ENCODE results near the gene SMCO1.

Gene SMCO1

DNA sequence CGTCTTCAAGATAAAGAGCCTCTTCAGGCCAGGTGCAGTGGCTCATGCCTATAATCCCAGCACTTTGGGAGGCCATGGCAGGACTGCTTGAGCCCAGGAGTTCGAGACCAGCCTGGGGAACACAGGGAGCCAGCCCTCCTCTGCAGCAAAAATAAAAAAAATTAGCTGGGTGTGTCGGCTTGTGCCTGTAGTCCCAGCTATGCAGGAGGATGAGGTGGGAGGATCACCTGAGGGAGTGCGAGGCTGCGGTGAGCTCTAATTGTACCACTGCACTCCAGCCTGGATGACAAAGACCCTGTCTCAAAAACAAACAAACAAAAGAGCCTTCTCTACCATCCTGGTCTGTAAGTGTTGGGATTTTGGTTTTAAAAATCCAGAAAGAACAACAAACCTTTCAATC lies 42.1 kb upstream of the SMCO1 start:
- WGBS, result 90% methylated on average over 3 of the region's 5 CpGs
- no peaks in the 10 kb centered on the region for H3K4me1 ChIP-seq (ENCODE audit: control insufficient read depth, insufficient read depth, low read depth, low read length)
- H2BK12ac ChIP-seq (ENCODE audit: low read length in 2 of 2), result no peak overlapping the region
- no peak overlapping the region for H3K23ac ChIP-seq (ENCODE audit: low read length in 2 of 2)
- H3K4me3 ChIP-seq (ENCODE audit: insufficient read depth in 1 of 2, low read depth in 1 of 2, low read length in 2 of 2), result no peak overlapping the region
- no peak overlapping the region for H3K9ac ChIP-seq (ENCODE audit: low read length)
- no peaks in the 10 kb centered on the region for H3K27me3 ChIP-seq (ENCODE audit: control insufficient read depth in 1 of 2, insufficient read depth in 1 of 2, low read length in 2 of 2)
- no peak overlapping the region for H3K4ac ChIP-seq (ENCODE audit: low read depth in 1 of 2, low read length in 2 of 2)
- peaks cover 13 to 33% of the 10 kb centered on the region in 2 experiments for H3K36me3 ChIP-seq (ENCODE audit: control insufficient read depth in 1 of 2, insufficient read depth in 2 of 2, low read depth in 1 of 2, low read length in 2 of 2)
- no peaks in the 10 kb centered on the region for H3K9me3 ChIP-seq (ENCODE audit: control insufficient read depth, low read length)
- H4K8ac ChIP-seq (ENCODE audit: low read length), result no peak overlapping the region
- no peak overlapping the region for H4K91ac ChIP-seq (ENCODE audit: low read length)
- H3K14ac ChIP-seq (ENCODE audit: low read length in 2 of 2), result no peak overlapping the region
- no peak overlapping the region for H2AK5ac ChIP-seq (ENCODE audit: low read length, severe bottlenecking)
- no peak overlapping the region for H3K27ac ChIP-seq (ENCODE audit: low read length, poor library complexity, severe bottlenecking)
- H3K4me2 ChIP-seq (ENCODE audit: low read length, poor library complexity, severe bottlenecking), result no peak overlapping the region
- H2BK120ac ChIP-seq (ENCODE audit: low read depth, low read length), result no peak overlapping the region
- no peak overlapping the region for H2AFZ ChIP-seq (ENCODE audit: low read depth, low read length)
- no peak overlapping the region for H2BK5ac ChIP-seq (ENCODE audit: low read depth, low read length, poor library complexity, severe bottlenecking)
- no peak overlapping the region for H3K18ac ChIP-seq (ENCODE audit: low read depth in 1 of 2, low read length in 2 of 2)
- peaks cover 13% of the 10 kb centered on the region for H3K79me1 ChIP-seq (replicated peaks; ENCODE audit: low read length, poor library complexity, severe bottlenecking)
- H2BK15ac ChIP-seq (ENCODE audit: low read depth, poor library complexity, severe bottlenecking), result no peak overlapping the region
- DNase-seq, result no peak

DNA sequence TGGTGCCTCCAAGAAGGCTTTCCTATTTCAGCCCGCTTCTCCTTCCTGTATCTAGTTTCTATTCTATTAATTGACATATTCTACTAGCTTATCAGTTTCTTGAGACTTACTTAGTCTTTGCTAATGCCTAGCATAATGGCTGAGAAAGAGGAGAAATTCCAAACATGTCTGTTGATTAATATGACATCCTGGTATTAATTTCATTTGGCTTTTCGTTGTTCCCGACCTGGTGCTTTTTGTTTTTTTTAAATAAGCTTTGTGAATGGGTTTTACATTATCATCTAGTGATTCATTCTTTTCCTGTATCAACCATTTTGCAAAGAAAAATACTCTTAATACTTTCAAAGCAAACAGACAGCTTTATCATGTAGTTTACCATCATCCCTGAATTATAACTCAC lies 40.1 kb upstream of the SMCO1 start:
- WGBS, result no CpG with 5 or more reads among the region's 3 CpGs
- H2BK120ac ChIP-seq (ENCODE audit: low read depth, low read length), result no peak overlapping the region

DNA sequence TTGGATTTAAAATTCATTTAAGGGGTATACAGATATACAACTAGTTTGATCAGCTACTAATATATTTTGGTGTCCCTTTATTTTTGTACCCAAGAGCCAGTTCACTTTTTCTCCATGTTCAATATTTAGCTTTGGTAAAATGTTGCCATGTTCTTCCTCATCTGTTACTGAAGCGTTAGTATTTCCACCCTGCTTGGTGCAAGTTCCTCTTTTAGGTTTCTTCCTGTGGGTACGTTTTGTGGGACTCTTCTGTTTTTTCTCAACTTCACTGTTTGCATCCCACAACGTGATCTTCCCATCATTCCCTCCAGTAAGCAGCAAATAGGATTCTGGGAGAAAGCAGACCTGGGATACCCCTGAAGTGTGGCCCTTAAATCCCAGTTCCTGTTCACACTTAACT lies 39.1 kb upstream of the SMCO1 start:
- H2AK5ac ChIP-seq (ENCODE audit: low read length, severe bottlenecking), result no peak overlapping the region
- peaks cover 4% of the 10 kb centered on the region for H3K79me1 ChIP-seq (replicated peaks; ENCODE audit: low read length, poor library complexity, severe bottlenecking)
- no peak overlapping the region for H3K9ac ChIP-seq (ENCODE audit: low read length)
- no peak overlapping the region for H3K18ac ChIP-seq (ENCODE audit: low read depth in 1 of 2, low read length in 2 of 2)
- H3K4me2 ChIP-seq (ENCODE audit: low read length, poor library complexity, severe bottlenecking), result no peak overlapping the region
- H3K23ac ChIP-seq (ENCODE audit: low read length in 2 of 2), result no peak overlapping the region
- no peak overlapping the region for H2BK5ac ChIP-seq (ENCODE audit: low read depth, low read length, poor library complexity, severe bottlenecking)
- no peak for DNase-seq
- no peak overlapping the region for H2BK15ac ChIP-seq (ENCODE audit: low read depth, poor library complexity, severe bottlenecking)
- no peak overlapping the region for H3K14ac ChIP-seq (ENCODE audit: low read length in 2 of 2)
- H3K4me3 ChIP-seq (ENCODE audit: insufficient read depth in 1 of 2, low read depth in 1 of 2, low read length in 2 of 2), result no peak overlapping the region
- H2AFZ ChIP-seq (ENCODE audit: low read depth, low read length), result no peak overlapping the region
- H3K27ac ChIP-seq (ENCODE audit: low read length, poor library complexity, severe bottlenecking), result no peak overlapping the region
- H2BK120ac ChIP-seq (ENCODE audit: low read depth, low read length), result no peak overlapping the region
- peaks cover 3 to 14% of the 10 kb centered on the region in 2 experiments for H3K36me3 ChIP-seq (ENCODE audit: control insufficient read depth in 1 of 2, insufficient read depth in 2 of 2, low read depth in 1 of 2, low read length in 2 of 2)
- H3K9me3 ChIP-seq (ENCODE audit: control insufficient read depth, low read length), result peaks cover 6% of the 10 kb centered on the region
- H4K91ac ChIP-seq (ENCODE audit: low read length), result no peak overlapping the region
- no peak overlapping the region for H2BK12ac ChIP-seq (ENCODE audit: low read length in 2 of 2)
- H3K27me3 ChIP-seq (ENCODE audit: control insufficient read depth in 1 of 2, insufficient read depth in 1 of 2, low read length in 2 of 2), result no peaks in the 10 kb centered on the region
- H4K8ac ChIP-seq (ENCODE audit: low read length), result no peak overlapping the region
- WGBS, result 91% methylated on average over 3 of the region's 3 CpGs
- H3K4me1 ChIP-seq (ENCODE audit: control insufficient read depth, insufficient read depth, low read depth, low read length), result no peaks in the 10 kb centered on the region
- no peak overlapping the region for H3K4ac ChIP-seq (ENCODE audit: low read depth in 1 of 2, low read length in 2 of 2)

More for the DNA sequence above, 40.1 kb upstream of the SMCO1 start:
- H3K14ac ChIP-seq (ENCODE audit: low read length in 2 of 2), result no peak overlapping the region
- no peaks in the 10 kb centered on the region for H3K9me3 ChIP-seq (ENCODE audit: control insufficient read depth, low read length)
- no peak overlapping the region for H2BK15ac ChIP-seq (ENCODE audit: low read depth, poor library complexity, severe bottlenecking)
- no peak overlapping the region for H3K9ac ChIP-seq (ENCODE audit: low read length)
- no peak overlapping the region for H3K4me3 ChIP-seq (ENCODE audit: insufficient read depth in 1 of 2, low read depth in 1 of 2, low read length in 2 of 2)
- no peak overlapping the region for H4K8ac ChIP-seq (ENCODE audit: low read length)
- H2AFZ ChIP-seq (ENCODE audit: low read depth, low read length), result no peak overlapping the region
- no peak overlapping the region for H3K23ac ChIP-seq (ENCODE audit: low read length in 2 of 2)
- peaks cover 7% of the 10 kb centered on the region for H3K79me1 ChIP-seq (replicated peaks; ENCODE audit: low read length, poor library complexity, severe bottlenecking)
- H2BK12ac ChIP-seq (ENCODE audit: low read length in 2 of 2), result no peak overlapping the region
- H2BK5ac ChIP-seq (ENCODE audit: low read depth, low read length, poor library complexity, severe bottlenecking), result no peak overlapping the region
- H3K4me1 ChIP-seq (ENCODE audit: control insufficient read depth, insufficient read depth, low read depth, low read length), result no peaks in the 10 kb centered on the region
- H3K27ac ChIP-seq (ENCODE audit: low read length, poor library complexity, severe bottlenecking), result no peak overlapping the region
- no peak overlapping the region for H3K18ac ChIP-seq (ENCODE audit: low read depth in 1 of 2, low read length in 2 of 2)
- no peak for DNase-seq
- no peak overlapping the region for H3K4ac ChIP-seq (ENCODE audit: low read depth in 1 of 2, low read length in 2 of 2)
- H3K27me3 ChIP-seq (ENCODE audit: control insufficient read depth in 1 of 2, insufficient read depth in 1 of 2, low read length in 2 of 2), result no peaks in the 10 kb centered on the region
- H3K36me3 ChIP-seq (ENCODE audit: control insufficient read depth in 1 of 2, insufficient read depth in 2 of 2, low read depth in 1 of 2, low read length in 2 of 2), result peaks cover 5 to 22% of the 10 kb centered on the region in 2 experiments
- no peak overlapping the region for H4K91ac ChIP-seq (ENCODE audit: low read length)
- no peak overlapping the region for H3K4me2 ChIP-seq (ENCODE audit: low read length, poor library complexity, severe bottlenecking)
- no peak overlapping the region for H2AK5ac ChIP-seq (ENCODE audit: low read length, severe bottlenecking)

- H3K14ac ChIP-seq (ENCODE audit: low read length in 2 of 2), result no peak overlapping the region
- peaks cover 3 to 10% of the 10 kb centered on the region in 2 experiments for H3K36me3 ChIP-seq (ENCODE audit: control insufficient read depth in 1 of 2, insufficient read depth in 2 of 2, low read depth in 1 of 2, low read length in 2 of 2)
- peaks cover 3% of the 10 kb centered on the region for H3K79me1 ChIP-seq (replicated peaks; ENCODE audit: low read length, poor library complexity, severe bottlenecking)
- H4K8ac ChIP-seq (ENCODE audit: low read length), result no peak overlapping the region
- no peak overlapping the region for H3K4me3 ChIP-seq (ENCODE audit: insufficient read depth in 1 of 2, low read depth in 1 of 2, low read length in 2 of 2)
- WGBS, result 95% methylated on average over 9 of the region's 9 CpGs
- no peak overlapping the region for H3K18ac ChIP-seq (ENCODE audit: low read depth in 1 of 2, low read length in 2 of 2)
- H3K9me3 ChIP-seq (ENCODE audit: control insufficient read depth, low read length), result peaks cover 6% of the 10 kb centered on the region
- DNase-seq, result no peak
- H3K9ac ChIP-seq (ENCODE audit: low read length), result no peak overlapping the region
- H3K27ac ChIP-seq (ENCODE audit: low read length, poor library complexity, severe bottlenecking), result no peak overlapping the region
- no peak overlapping the region for H4K91ac ChIP-seq (ENCODE audit: low read length)
- no peak overlapping the region for H2BK5ac ChIP-seq (ENCODE audit: low read depth, low read length, poor library complexity, severe bottlenecking)
- H3K4ac ChIP-seq (ENCODE audit: low read depth in 1 of 2, low read length in 2 of 2), result no peak overlapping the region
- H2AK5ac ChIP-seq (ENCODE audit: low read length, severe bottlenecking), result no peak overlapping the region
- H2BK12ac ChIP-seq (ENCODE audit: low read length in 2 of 2), result no peak overlapping the region
- H2AFZ ChIP-seq (ENCODE audit: low read depth, low read length), result no peak overlapping the region
- H3K27me3 ChIP-seq (ENCODE audit: control insufficient read depth in 1 of 2, insufficient read depth in 1 of 2, low read length in 2 of 2), result no peaks in the 10 kb centered on the region
- no peak overlapping the region for H2BK120ac ChIP-seq (ENCODE audit: low read depth, low read length)
- no peaks in the 10 kb centered on the region for H3K4me1 ChIP-seq (ENCODE audit: control insufficient read depth, insufficient read depth, low read depth, low read length)
- no peak overlapping the region for H3K23ac ChIP-seq (ENCODE audit: low read length in 2 of 2)
- H2BK15ac ChIP-seq (ENCODE audit: low read depth, poor library complexity, severe bottlenecking), result no peak overlapping the region
- H3K4me2 ChIP-seq (ENCODE audit: low read length, poor library complexity, severe bottlenecking), result no peak overlapping the region
Measured at GRCh38 chr3:196553551-196553950, 38.4 kb upstream of the SMCO1 start.
